ENCODE measurements around the gene ANK3. TPM values are rescaled to one million over a fixed set of nuclear protein-coding genes. Genes with fewer than 3 reads are reported as not detected.

ANK3 gene
- total RNA-seq, 2 experiments from 2014 or later: 15.0 to 19.1 TPM

DNA sequence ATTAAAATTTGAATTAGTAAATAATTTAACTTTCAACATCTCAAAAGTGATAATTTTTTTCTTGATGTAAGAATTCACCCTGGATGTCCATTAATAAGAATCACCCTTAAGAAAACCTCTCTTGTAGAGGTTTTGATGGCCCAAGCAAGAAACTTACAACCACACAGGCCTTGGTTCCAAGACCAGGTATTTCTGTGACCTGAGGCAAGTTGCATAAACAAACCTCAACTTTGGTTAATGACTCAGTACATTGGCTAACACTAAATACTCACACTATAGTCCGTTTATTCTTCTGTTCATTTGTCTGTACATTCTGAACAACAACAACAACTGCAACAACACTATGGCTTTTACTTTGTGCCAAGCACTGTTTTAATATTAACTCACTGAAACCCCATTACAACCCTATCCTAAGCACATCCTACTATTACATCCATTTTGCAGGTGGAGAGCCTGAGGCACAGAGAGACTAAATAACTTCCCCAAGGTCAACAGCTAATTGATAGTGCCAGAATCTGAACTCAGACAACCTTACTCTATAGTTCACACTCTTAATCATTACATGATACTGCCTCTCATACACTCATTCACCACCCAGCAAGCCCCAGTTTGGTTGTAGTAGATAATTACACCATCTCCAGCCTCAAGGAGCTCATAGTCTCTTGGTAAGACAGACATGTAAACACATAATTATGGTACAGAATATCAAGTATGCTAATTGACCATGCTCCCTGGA, 6.6 kb downstream of the ANK3 start:
- DNase-seq: no peak
- H3K4me1 Mint-ChIP-seq: peaks cover 5% of the 10 kb centered on the region
- no peaks in the 10 kb centered on the region for H3K27me3 Mint-ChIP-seq
- ChIA-PET CTCF (interaction anchor here (0.9 kb wide), 1 partner anchor 11 kb away, joined by 3 read pairs; no protein-coding TSS in a partner anchor), POLR2A (no interaction called here)
- no peaks in the 10 kb centered on the region for H3K9me3 Mint-ChIP-seq
- H3K27ac Mint-ChIP-seq: no peak overlapping the region
- H3K36me3 Mint-ChIP-seq (ENCODE audit: low read depth): no peaks in the 10 kb centered on the region
- no peak overlapping the region for H3K4me3 Mint-ChIP-seq

GRCh38 chr10:60380781-60381180, 8.9 kb downstream of the ANK3 start:
- POLR2A ChIA-PET: no interaction called here
- no peak for DNase-seq
- Mint-ChIP-seq H3K36me3 (ENCODE audit: low read depth) (no peaks in the 10 kb centered on the region), H3K27ac (no peak overlapping the region), H3K4me3 (no peak overlapping the region), H3K27me3 (no peaks in the 10 kb centered on the region), H3K4me1 (peaks cover 8% of the 10 kb centered on the region), H3K9me3 (no peaks in the 10 kb centered on the region)
- CTCF ChIA-PET: no interaction called here

GRCh38 chr10:60377955-60378354, 11.7 kb downstream of the ANK3 start:
- no peaks in the 10 kb centered on the region for H3K27me3 Mint-ChIP-seq
- ChIA-PET CTCF (no interaction called here), POLR2A (no interaction called here)
- H3K9me3 Mint-ChIP-seq: no peaks in the 10 kb centered on the region
- H3K36me3 Mint-ChIP-seq (ENCODE audit: low read depth): no peaks in the 10 kb centered on the region
- H3K4me1 Mint-ChIP-seq: peaks cover 5% of the 10 kb centered on the region
- no peak for DNase-seq
- H3K27ac Mint-ChIP-seq: no peak overlapping the region
- H3K4me3 Mint-ChIP-seq: no peak overlapping the region

GRCh38 chr10:60377042-60377352, 12.7 kb downstream of the ANK3 start:
- no peaks in the 10 kb centered on the region for H3K9me3 Mint-ChIP-seq
- no peaks in the 10 kb centered on the region for H3K36me3 Mint-ChIP-seq (ENCODE audit: low read depth)
- peaks cover 5% of the 10 kb centered on the region for H3K4me1 Mint-ChIP-seq
- H3K4me3 Mint-ChIP-seq: no peak overlapping the region
- no peak overlapping the region for H3K27ac Mint-ChIP-seq
- CTCF ChIA-PET: no interaction called here
- no peaks in the 10 kb centered on the region for H3K27me3 Mint-ChIP-seq
- POLR2A ChIA-PET: interaction anchor here (0.6 kb wide), 1 partner anchor 592 kb away, joined by 3 read pairs; no protein-coding TSS in a partner anchor
- DNase-seq: no peak

DNA sequence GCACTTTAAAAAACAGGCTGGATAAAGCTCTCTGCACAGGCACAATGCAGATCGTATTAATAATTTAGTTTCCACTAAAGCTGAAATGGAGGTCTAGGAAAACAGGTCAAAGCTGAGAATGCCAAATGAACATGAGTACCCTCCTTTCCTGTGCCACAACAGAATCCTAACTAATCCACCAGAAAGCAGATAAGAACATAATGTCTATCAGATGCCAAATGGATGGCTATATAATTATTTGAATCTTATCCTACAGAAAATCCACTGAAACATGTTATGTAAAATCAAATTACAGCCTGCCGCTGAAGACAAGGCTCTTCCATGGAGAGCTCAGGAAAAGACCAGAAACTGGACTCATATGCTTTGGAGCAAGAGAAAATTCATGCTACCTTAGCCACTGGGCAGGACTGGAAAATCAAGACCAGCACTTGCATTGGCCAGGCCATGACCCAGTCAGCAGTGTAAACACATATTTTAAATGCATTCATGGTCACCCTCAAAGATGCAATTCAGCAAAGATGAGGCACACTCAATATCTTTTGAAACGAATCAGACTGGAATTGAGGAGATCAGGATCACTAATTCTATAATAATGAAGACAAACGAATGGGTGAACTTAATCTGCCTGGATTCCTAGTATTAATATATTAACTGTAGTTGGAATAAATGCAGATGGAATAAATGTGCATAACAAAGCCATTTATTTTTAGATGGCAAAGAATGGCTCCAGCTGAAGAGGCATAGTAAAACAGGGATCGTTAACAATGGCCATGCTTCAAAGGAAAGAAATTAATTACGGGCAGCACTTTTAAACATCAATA, 13.2 kb downstream of the ANK3 start:
- ChIA-PET CTCF (no interaction called here), POLR2A (interaction anchor here (0.6 kb wide), 1 partner anchor 591 kb away, joined by 3 read pairs; no protein-coding TSS in a partner anchor)
- no peaks in the 10 kb centered on the region for H3K27me3 Mint-ChIP-seq
- H3K27ac Mint-ChIP-seq: no peak overlapping the region
- no peaks in the 10 kb centered on the region for H3K9me3 Mint-ChIP-seq
- no peaks in the 10 kb centered on the region for H3K36me3 Mint-ChIP-seq (ENCODE audit: low read depth)
- H3K4me3 Mint-ChIP-seq: no peak overlapping the region
- peaks cover 5% of the 10 kb centered on the region for H3K4me1 Mint-ChIP-seq
- no peak for DNase-seq

DNA sequence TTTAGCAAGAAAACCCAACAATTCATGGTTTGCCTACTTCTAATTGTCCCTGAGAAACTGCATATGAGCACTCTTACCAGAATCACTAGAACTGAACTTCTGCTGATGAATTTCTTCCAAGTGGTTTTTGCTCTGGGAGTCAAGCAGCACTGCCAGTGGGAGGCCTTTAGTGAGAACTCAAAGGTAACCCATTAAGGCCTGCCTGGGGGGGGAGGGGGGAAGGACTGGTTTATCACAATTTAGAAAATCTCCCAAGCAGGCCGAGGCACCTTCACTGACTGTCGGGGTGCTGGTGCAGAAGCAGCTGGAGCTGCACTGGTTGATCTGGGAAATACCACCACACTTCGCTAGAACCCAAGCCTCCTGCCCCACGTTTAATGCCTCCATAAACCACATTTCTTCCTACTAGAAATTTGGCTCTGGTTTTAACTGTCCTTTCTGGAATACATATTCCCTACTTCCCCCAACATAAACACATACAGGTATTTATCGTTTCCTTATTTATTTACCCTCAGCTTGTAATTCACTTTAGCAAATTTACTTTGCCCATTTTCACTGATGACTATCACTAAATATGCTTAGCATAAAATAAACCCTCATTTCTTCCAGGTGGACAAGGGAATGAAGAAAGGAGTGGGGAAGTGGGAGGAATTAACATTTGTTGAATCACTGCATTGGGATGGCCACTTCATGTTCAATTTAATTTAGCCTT, 14.2 kb downstream of the ANK3 start:
- H3K36me3 Mint-ChIP-seq (ENCODE audit: low read depth): no peaks in the 10 kb centered on the region
- no peak overlapping the region for H3K27ac Mint-ChIP-seq
- no peak overlapping the region for H3K4me3 Mint-ChIP-seq
- POLR2A ChIA-PET: no interaction called here
- H3K27me3 Mint-ChIP-seq: no peaks in the 10 kb centered on the region
- CTCF ChIA-PET: no interaction called here
- no peaks in the 10 kb centered on the region for H3K9me3 Mint-ChIP-seq
- H3K4me1 Mint-ChIP-seq: peaks cover 5% of the 10 kb centered on the region
- no peak for DNase-seq

DNA sequence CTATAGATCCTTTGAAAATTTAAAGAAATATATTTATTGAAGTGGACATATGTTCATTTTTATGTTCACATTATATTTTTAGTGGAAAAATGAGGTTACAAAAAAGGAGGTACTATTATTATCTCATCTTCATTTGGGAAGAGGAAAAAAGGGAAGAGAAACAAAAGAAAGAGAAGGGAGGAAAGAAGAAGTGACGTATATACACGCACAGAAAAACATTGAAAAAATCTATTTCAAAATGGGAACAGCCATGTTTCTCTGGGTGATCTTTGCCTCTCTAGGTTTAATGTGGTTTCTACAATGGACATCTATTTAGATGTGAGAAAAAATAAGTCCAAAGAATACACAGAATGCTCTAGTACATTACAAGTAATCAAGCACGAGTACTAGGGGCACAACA, 14.8 kb downstream of the ANK3 start:
- Mint-ChIP-seq H3K27ac (no peak overlapping the region), H3K4me3 (no peak overlapping the region), H3K27me3 (no peaks in the 10 kb centered on the region), H3K4me1 (peaks cover 5% of the 10 kb centered on the region), H3K36me3 (ENCODE audit: low read depth) (no peaks in the 10 kb centered on the region), H3K9me3 (no peaks in the 10 kb centered on the region)
- CTCF ChIA-PET: no interaction called here
- POLR2A ChIA-PET: no interaction called here
- DNase-seq: no peak

GRCh38 chr10:60372436-60372835, 17.2 kb downstream of the ANK3 start:
- H3K4me1 Mint-ChIP-seq: no peaks in the 10 kb centered on the region
- ChIA-PET CTCF (no interaction called here), POLR2A (no interaction called here)
- DNase-seq: no peak
- no peak overlapping the region for H3K27ac Mint-ChIP-seq
- H3K27me3 Mint-ChIP-seq: no peaks in the 10 kb centered on the region
- no peak overlapping the region for H3K4me3 Mint-ChIP-seq
- no peaks in the 10 kb centered on the region for H3K36me3 Mint-ChIP-seq (ENCODE audit: low read depth)
- H3K9me3 Mint-ChIP-seq: no peaks in the 10 kb centered on the region

DNA sequence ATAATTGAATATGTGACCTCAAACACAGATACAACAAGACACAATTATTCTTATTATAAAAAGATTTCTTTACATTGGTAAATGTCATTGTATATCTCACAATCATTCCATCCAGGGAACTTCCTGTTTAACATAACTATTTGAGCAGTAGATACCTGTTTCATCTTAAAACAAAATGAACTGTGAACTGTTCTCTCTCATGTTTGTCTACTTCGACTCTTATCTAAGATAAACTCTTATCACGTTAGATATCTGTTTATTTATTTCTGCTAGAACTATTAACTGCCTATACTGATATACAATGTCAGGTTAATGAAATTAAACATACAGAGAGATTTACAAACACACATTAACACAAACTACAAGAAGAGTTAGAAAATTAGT, 20.1 kb downstream of the ANK3 start:
- Mint-ChIP-seq H3K36me3 (ENCODE audit: low read depth) (no peaks in the 10 kb centered on the region), H3K4me3 (no peak overlapping the region), H3K27me3 (no peaks in the 10 kb centered on the region), H3K27ac (no peak overlapping the region), H3K9me3 (no peaks in the 10 kb centered on the region), H3K4me1 (no peaks in the 10 kb centered on the region)
- POLR2A ChIA-PET: no interaction called here
- CTCF ChIA-PET: no interaction called here
- DNase-seq: no peak

DNA sequence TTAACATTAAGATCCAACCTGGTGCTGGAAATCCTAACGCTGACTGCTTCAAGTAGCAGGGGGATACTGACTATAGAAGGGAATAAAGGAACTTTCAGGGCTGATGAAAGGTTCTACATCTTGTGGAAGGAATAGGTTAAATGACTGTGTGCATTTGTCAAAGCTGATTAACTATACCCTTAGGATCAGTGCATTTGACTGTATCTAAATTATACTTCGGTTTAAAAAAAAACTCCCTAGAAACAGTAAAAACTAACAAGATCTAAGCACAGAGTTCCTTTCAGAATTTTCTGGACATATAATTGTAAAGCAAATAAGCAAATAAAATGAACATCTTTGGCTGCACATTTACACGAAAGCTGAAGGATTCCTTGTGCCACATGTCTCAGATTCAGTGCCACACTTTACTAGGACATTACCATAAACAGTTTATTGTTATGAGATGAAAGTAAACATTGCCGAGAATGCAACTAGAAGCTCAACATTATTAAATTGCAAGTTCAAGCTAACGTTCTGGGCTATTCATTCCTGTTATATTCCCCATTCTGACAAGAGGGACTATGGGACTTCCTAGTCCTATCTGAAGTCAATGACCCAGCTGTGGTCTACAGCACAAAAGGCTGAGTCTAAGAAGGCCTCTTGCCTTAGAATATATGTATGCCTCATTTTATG, 20.7 kb downstream of the ANK3 start:
- Mint-ChIP-seq H3K4me1 (no peaks in the 10 kb centered on the region), H3K9me3 (no peaks in the 10 kb centered on the region), H3K27me3 (no peaks in the 10 kb centered on the region), H3K27ac (no peak overlapping the region), H3K36me3 (ENCODE audit: low read depth) (no peaks in the 10 kb centered on the region), H3K4me3 (no peak overlapping the region)
- CTCF ChIA-PET: no interaction called here
- POLR2A ChIA-PET: no interaction called here
- no peak for DNase-seq

DNA sequence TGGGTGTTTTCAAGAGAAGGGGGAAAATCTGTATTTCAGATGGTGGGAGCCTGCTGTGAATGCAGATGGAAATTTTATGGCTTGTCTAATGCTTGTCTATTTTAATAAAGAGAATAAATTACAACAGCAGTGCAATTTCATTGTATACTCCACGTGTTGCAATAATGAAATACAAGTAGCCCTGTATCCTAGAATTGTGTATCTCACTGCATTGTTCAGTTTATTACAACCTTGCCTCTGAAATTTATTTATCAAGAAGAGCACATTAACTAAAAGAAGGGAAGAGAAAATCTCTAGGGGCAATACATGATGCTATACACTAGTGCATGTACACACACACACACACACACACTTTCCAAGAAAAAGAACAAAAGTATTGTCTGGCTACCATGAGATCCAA, 21.8 kb downstream of the ANK3 start:
- no peaks in the 10 kb centered on the region for H3K27me3 Mint-ChIP-seq
- no peaks in the 10 kb centered on the region for H3K36me3 Mint-ChIP-seq (ENCODE audit: low read depth)
- H3K27ac Mint-ChIP-seq: no peak overlapping the region
- POLR2A ChIA-PET: no interaction called here
- H3K4me1 Mint-ChIP-seq: no peaks in the 10 kb centered on the region
- H3K9me3 Mint-ChIP-seq: no peaks in the 10 kb centered on the region
- CTCF ChIA-PET: interaction anchor here (0.5 kb wide), 1 partner anchor 20 kb away, joined by 3 read pairs; no protein-coding TSS in a partner anchor
- no peak for DNase-seq
- H3K4me3 Mint-ChIP-seq: no peak overlapping the region

DNA sequence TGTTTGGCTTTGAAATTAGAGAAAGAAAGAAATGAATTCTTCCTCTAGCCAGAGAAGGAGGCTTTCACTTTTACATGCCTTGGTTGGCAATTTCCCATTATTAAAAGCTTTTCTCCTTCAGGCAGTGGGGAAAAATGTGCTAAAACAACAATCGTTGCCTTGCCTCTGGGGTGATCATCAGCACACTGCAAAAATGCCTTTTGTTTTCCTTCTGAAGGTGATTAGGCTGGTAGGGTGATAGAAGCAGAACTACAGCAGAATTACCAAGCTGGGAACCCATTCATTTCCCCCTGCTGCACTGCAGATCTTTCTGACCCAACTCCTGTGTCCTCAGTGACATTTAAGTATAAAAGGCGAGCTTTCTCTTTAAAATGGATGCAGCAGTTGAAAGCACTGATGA, 22.2 kb downstream of the ANK3 start:
- Mint-ChIP-seq H3K27ac (no peak overlapping the region), H3K27me3 (no peaks in the 10 kb centered on the region), H3K4me3 (no peak overlapping the region), H3K4me1 (no peaks in the 10 kb centered on the region), H3K36me3 (ENCODE audit: low read depth) (no peaks in the 10 kb centered on the region), H3K9me3 (no peaks in the 10 kb centered on the region)
- ChIA-PET POLR2A (no interaction called here), CTCF (interaction anchor here (0.5 kb wide), 1 partner anchor 19 kb away, joined by 3 read pairs; no protein-coding TSS in a partner anchor)
- no peak for DNase-seq

DNA sequence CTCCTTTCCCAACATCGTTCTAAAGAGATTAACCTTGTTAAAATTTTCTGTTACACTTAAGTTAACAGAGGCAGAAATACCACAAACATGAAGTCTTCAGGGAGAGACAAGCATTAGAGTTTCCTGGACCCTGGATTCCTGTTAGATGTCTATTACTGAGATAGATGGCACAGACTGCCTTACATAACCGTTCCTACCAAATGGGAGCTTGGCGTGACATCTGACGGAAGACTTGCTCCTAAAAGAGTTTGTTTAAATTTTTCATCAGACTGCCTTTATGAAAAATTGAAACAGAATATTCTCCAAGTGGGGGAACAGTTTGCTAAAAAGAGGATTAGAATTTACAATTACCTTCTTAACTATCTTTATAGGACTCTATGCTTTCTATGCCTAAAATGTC, 22.7 kb downstream of the ANK3 start:
- no peak for DNase-seq
- H3K27me3 Mint-ChIP-seq: no peaks in the 10 kb centered on the region
- CTCF ChIA-PET: no interaction called here
- POLR2A ChIA-PET: no interaction called here
- H3K4me3 Mint-ChIP-seq: no peak overlapping the region
- H3K27ac Mint-ChIP-seq: no peak overlapping the region
- no peaks in the 10 kb centered on the region for H3K36me3 Mint-ChIP-seq (ENCODE audit: low read depth)
- H3K4me1 Mint-ChIP-seq: no peaks in the 10 kb centered on the region
- no peaks in the 10 kb centered on the region for H3K9me3 Mint-ChIP-seq

Measured in activated CD4-positive, alpha-beta memory T cell treated with anti-CD3 and anti-CD28 coated beads, Interleukin-2, amount 10 ng/mL, durations not matched to agents 7 days and 5 days (primary cell).